K562 (cell line): Measurements from ENCODE around the gene SLC6A1. TPM values are rescaled to one million over a fixed set of nuclear protein-coding genes. Genes with fewer than 3 reads are reported as not detected.
A peak's percentile ranks its signal among the peaks of the same experiment; 100 is the strongest.

Experiments
- CTCF ChIP-seq, 3 experiments: IDR thresholded peaks in 2 of 3; conservative IDR thresholded peaks in 1 of 3; 2 replicates each; pipeline ENCODE4 v1.5.1; 2011 to 2012; ENCODE audit warnings: low read length in 3 of 3, mild to moderate bottlenecking in 3 of 3, control low read depth in 2 of 3, improper control_type of control experiment in 1 of 3, inconsistent platforms in 1 of 3, low read depth in 1 of 3, mixed read lengths in 1 of 3, moderate library complexity in 1 of 3; ENCODE audit not compliant: insufficient read depth in 2 of 3
- HES1 ChIP-seq: fragments of 450-650 bp; IDR thresholded peaks from 2 replicates; pipeline ENCODE4 v1.6.1; 2016; ENCODE audit warnings: low read depth, mild to moderate bottlenecking, moderate library complexity
- HOMEZ ChIP-seq: fragments of 250-450 bp; sonication (Bioruptor Pico); IDR thresholded peaks from 2 replicates; pipeline ENCODE4 v1.4.0; 2020; ENCODE audit warnings: mild to moderate bottlenecking, moderate library complexity
- REST ChIP-seq, 2 experiments: fragments of 450-650 bp; formaldehyde crosslinking in 1 of 2; IDR thresholded peaks; 2 replicates each; pipeline versions ENCODE4 v1.4.0 to v1.6.1; 2014 to 2020; ENCODE audit warnings: mild to moderate bottlenecking in 2 of 2, borderline replicate concordance in 1 of 2, low read depth in 1 of 2
- ZFX ChIP-seq: sonication (generic); formaldehyde crosslinking; IDR thresholded peaks from 2 replicates; pipeline ENCODE4 v1.8.0; 2022; ENCODE audit warnings: mild to moderate bottlenecking, missing genetic modification reagents, moderate library complexity
- ZNF274 ChIP-seq: IDR thresholded peaks from 2 replicates; pipeline ENCODE4 v1.6.1; 2011; ENCODE audit warnings: low read depth, mild to moderate bottlenecking, low read length, moderate library complexity, borderline replicate concordance
- polyA plus RNA-seq, 8 experiments: library from polyadenylated mRNA; depleted of rRNA in 4 of 8; stranded (reverse) in 5 of 8; unstranded in 3 of 8; fragments of >200 nt; fragmentation: Nextera tagmentation in 2 of 8; fragmentation: Illumina TruSeq in 1 of 8; extraction: Ambion mirVana in 2 of 8; extraction: Trizol in 1 of 8; gene quantifications; 2 replicates each; pipeline versions ENCODE4 v1.2.1 to v1.2.3, GENCODE V29; 2011 to 2014; ENCODE audit warnings: inconsistent platforms in 1 of 8, missing spikeins in 1 of 8
- total RNA-seq, 7 experiments: library from RNA; depleted of rRNA in 6 of 7; stranded (reverse); fragments of >200 nt in 6 of 7; fragmentation: Illumina TruSeq in 2 of 7; extraction: Trizol in 2 of 7; gene quantifications; 2 replicates each; pipeline versions ENCODE4 v1.2.1 to v1.2.3, GENCODE V29; 2011 to 2021; ENCODE audit warnings: low replicate concordance in 1 of 7

The SLC6A1 gene
- total and polyA plus RNA-seq, 9 of the 15 experiments (the other 6 are each of a cell fraction or from before 2014, with no cell fraction given) = not detected

- TF ChIP-seq REST (IDR thresholded peaks at IDR 0.05; ENCODE audit: borderline replicate concordance) = peak; percentile 30
- TF ChIP-seq REST (CRISPR knock-in tag; IDR thresholded peaks at IDR 0.05; ENCODE audit: low read depth) = no peak
- TF ChIP-seq ZFX (CRISPR knock-in tag) = no peak
- peak; percentile 63 to 71 (median 66) for TF ChIP-seq CTCF (IDR thresholded peaks at IDR 0.05 in 2 of 3, conservative IDR thresholded peaks at IDR 0.05 in 1 of 3; ENCODE audit: insufficient read depth in 2 of 3, low read depth in 1 of 3, low read length in 3 of 3)
- no peak for TF ChIP-seq ZNF274
- no peak for TF ChIP-seq HES1
- TF ChIP-seq HOMEZ (CRISPR knock-in tag) = no peak
Measured at GRCh38 chr3:10950476-10951294, 41.9 kb upstream of the SLC6A1 start (continued).
